Lung (tissue), 12 donors: ENCODE results near the gene PTCSC3. TPM values are rescaled to one million over a fixed set of nuclear protein-coding genes. Genes with fewer than 3 reads are reported as not detected.

ENCODE experiments used
- ATAC-seq: fragments of 200-7000 bp; cut with Tn5 transposase; one replicate; pipeline ENCODE4 v1.9.1; 2020; ENCODE audit warnings: moderate number of reproducible peaks; ENCODE audit not compliant: insufficient read depth, low FRiP score
- DNase-seq, 3 donors: peaks; one replicate each; pipeline ENCODE4 v3.0.0-alpha.2; 2013 to 2017
- H3K27ac ChIP-seq, 2 donors: one replicate each; pipeline ENCODE4 v1.5.1; 2013; ENCODE audit warnings: mild to moderate bottlenecking in 2 of 2, moderate library complexity in 2 of 2, control low read depth in 1 of 2, inconsistent platforms in 1 of 2, low read depth in 1 of 2, low read length in 1 of 2
- H3K27me3 ChIP-seq, 3 donors: one replicate each; pipeline ENCODE4 v1.5.1; 2013; ENCODE audit warnings: low read length in 2 of 3; ENCODE audit not compliant: control insufficient read depth in 3 of 3, insufficient read depth in 3 of 3
- H3K36me3 ChIP-seq, 4 donors: one replicate each; pipeline ENCODE4 v1.5.1; 2013; ENCODE audit warnings: low read length in 4 of 4, mild to moderate bottlenecking in 1 of 4, moderate library complexity in 1 of 4; ENCODE audit not compliant: control insufficient read depth in 4 of 4, insufficient read depth in 4 of 4
- H3K4me1 ChIP-seq, 5 donors: one replicate each; pipeline ENCODE4 v1.5.1; 2013; ENCODE audit warnings: low read length in 5 of 5, mild to moderate bottlenecking in 2 of 5, moderate library complexity in 1 of 5; ENCODE audit not compliant: control insufficient read depth in 5 of 5, insufficient read depth in 5 of 5
- H3K4me3 ChIP-seq: one replicate; pipeline ENCODE4 v1.5.1; 2013; ENCODE audit warnings: mild to moderate bottlenecking, control low read depth, moderate library complexity
- H3K9ac ChIP-seq, 2 donors: one replicate each; pipeline ENCODE4 v1.5.1; 2013; ENCODE audit warnings: low read length in 2 of 2, control low read depth in 1 of 2; ENCODE audit not compliant: insufficient read depth in 1 of 2
- H3K9me3 ChIP-seq, 4 donors: one replicate each; pipeline ENCODE4 v1.5.1; 2013; ENCODE audit warnings: low read length in 3 of 4, mild to moderate bottlenecking in 1 of 4, moderate library complexity in 1 of 4; ENCODE audit not compliant: control insufficient read depth in 4 of 4, insufficient read depth in 3 of 4
- WGBS, 2 donors: extraction: QIAGEN DNeasy Blood & Tissue Kit; methylation state at CpG; one replicate each; pipeline ENCODE4 v1.1.7; 2013; 5-methylcytosine and 5-hydroxymethylcytosine counted together
- polyA plus RNA-seq, 2 donors: library from polyadenylated mRNA; stranded (reverse); fragments of 200-250 nt; gene quantifications; one replicate each; pipeline ENCODE4 v1.2.1, GENCODE V29; 2013
- total RNA-seq, 2 donors: library from RNA; depleted of rRNA in 1 of 2; stranded (reverse); fragments of >200 nt in 1 of 2; gene quantifications; one replicate each; pipeline ENCODE4 v1.2.1, GENCODE V29; 2014 to 2021
- TF ChIP-seq, protein P1 (sequence below): IDR thresholded peaks from 2 replicates; pipeline ENCODE4 v1.5.1; 2012; ENCODE audit warnings: mild to moderate bottlenecking; ENCODE audit errors: control extremely low read depth, extremely low read depth
- donor health status: control.
- donor health status: control.
- donor health status: Bipolar disorder and iron deficiency.
- donor health status: healthy.
- donor health status: DM: yes; HTN: yes; CAD: no.

The PTCSC3 gene
- total and polyA plus RNA-seq, 4 donors: 0.60 to 2.3 (median 0.82) TPM

DNA sequence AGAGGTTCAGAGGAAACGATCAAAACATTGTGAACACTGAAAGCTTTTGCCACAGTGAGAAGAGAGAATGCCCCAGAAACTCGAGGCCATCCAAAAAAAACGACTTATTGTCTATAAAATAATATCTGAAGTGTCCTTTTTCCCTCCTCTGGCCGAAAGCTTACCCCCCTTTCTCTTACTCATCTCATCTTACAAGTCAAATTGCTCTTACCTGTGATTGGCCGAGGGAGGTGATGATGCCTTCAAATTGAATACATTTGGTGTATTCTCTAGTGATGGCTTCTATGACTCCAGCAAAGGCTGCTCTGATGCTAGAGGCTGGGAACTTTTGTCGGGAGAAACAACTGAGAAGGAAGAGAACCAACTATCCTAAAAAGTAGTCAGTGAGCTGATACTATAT is 90.7 kb downstream of the PTCSC3 start:
- no peak overlapping the region for H3K4me3 ChIP-seq
- peaks cover 0 to 3% (median 0%) of the 10 kb centered on the region in 4 donors for H3K9me3 ChIP-seq
- no peak overlapping the region for H3K27ac ChIP-seq
- H3K36me3 ChIP-seq: no peaks in the 10 kb centered on the region
- WGBS, 2 donors: 64 to 65% methylated on average over 6 of the region's 6 CpGs
- ATAC-seq (no peak), DNase-seq (no peak)
- no peaks in the 10 kb centered on the region for H3K27me3 ChIP-seq
- H3K4me1 ChIP-seq: no peaks in the 10 kb centered on the region
- no peak overlapping the region for H3K9ac ChIP-seq
- TF ChIP-seq, protein P1, sequence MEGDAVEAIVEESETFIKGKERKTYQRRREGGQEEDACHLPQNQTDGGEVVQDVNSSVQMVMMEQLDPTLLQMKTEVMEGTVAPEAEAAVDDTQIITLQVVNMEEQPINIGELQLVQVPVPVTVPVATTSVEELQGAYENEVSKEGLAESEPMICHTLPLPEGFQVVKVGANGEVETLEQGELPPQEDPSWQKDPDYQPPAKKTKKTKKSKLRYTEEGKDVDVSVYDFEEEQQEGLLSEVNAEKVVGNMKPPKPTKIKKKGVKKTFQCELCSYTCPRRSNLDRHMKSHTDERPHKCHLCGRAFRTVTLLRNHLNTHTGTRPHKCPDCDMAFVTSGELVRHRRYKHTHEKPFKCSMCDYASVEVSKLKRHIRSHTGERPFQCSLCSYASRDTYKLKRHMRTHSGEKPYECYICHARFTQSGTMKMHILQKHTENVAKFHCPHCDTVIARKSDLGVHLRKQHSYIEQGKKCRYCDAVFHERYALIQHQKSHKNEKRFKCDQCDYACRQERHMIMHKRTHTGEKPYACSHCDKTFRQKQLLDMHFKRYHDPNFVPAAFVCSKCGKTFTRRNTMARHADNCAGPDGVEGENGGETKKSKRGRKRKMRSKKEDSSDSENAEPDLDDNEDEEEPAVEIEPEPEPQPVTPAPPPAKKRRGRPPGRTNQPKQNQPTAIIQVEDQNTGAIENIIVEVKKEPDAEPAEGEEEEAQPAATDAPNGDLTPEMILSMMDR: no peak

Other genes with a start within 250 kb of the PTCSC3 start
- gene MBIP, start 143.9 kb upstream of the PTCSC3 start, total RNA-seq: 100 to 1,000 TPM in 1 of 2 donors, 10 to 100 TPM in 1; 80.4 to 484 TPM
- gene MBIP, start 143.9 kb upstream of the PTCSC3 start, polyA plus RNA-seq: 10 to 100 TPM; 32.5 to 88.2 TPM